GM18868 (cell line): ENCODE data around the gene STON2.

Experiments used
- ATAC-seq: cut with Tn5 transposase; IDR thresholded peaks from one replicate; pipeline ENCODE4 v1.9.1; 2021; ENCODE audit warnings: mild to moderate bottlenecking, moderate library complexity; ENCODE audit not compliant: unreplicated experiment

The STON2 gene

DNA sequence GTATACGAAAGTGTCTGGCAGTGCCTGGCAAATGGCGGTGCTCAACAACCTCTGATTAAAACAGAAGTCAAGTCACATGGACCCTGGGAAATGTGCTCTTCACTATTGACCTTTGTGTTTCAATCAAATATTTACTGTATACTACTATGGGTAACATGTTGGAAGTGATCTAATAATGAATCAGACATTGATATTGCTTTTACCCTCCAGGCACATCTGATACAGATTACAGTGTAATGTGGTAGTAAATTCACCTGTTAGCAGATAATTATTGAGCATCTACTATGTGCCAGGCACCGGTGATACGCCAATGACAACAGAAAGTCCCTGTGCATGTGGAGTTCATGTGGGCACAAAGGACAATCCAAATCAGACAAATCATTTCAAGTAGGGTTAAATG is 63.1 kb downstream of the STON2 start:
- ATAC-seq: no peak

DNA sequence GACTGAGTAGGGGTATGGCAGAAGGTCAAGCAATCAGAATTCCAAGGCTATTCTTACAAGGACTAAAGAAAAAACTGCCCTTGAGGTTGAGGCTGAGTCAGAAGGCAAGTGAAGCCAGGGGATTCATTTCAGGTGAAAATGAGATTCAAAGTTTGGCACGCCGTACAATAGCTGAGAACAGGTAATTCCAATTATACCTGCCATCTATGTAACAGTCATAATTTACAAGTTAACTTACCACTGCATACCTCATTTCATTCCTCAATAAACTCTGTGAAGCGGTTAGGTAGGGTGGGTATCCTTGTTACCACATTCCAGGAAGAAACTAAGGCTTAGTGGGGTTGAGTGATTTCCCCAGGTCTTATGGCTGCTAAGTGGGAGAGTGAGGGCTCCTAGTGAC is 64.1 kb downstream of the STON2 start:
- no peak for ATAC-seq

GRCh38 chr14:81332725-81333124 is 67.4 kb downstream of the STON2 start:
- ATAC-seq: no peak

- no peak for ATAC-seq
These were observed 68.7 kb downstream of the STON2 start for GRCh38 chr14:81331229-81332021.

- no peak for ATAC-seq
These were observed 69.5 kb downstream of the STON2 start for GRCh38 chr14:81330619-81331122.

- ATAC-seq: no peak
These were observed 70.3 kb downstream of the STON2 start for GRCh38 chr14:81329640-81330381.

- no peak for ATAC-seq
These were observed 73.7 kb downstream of the STON2 start for GRCh38 chr14:81326451-81326850.

- no peak for ATAC-seq
These were observed 76.1 kb downstream of the STON2 start for GRCh38 chr14:81324011-81324410.

DNA sequence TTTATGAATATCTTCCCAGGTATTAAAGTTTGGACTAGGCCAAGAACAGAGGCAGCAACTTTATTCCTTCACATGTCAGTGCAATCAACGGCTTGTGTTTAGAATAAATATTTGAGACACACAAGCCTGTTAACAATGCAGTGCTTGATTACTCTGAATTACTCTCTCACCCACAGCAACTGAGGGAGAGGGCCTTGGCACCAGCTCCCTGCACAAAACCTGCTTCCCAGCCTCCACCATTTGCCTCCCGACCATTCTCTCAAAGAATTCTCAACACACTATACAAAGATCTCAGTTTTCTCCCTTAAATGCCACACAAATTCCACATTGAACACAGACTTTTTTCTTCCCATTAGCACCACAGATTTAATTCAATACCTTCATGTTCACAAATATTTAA is 77.0 kb downstream of the STON2 start:
- ATAC-seq: no peak

- no peak for ATAC-seq
These were observed 80.2 kb downstream of the STON2 start for GRCh38 chr14:81319946-81320345.

DNA sequence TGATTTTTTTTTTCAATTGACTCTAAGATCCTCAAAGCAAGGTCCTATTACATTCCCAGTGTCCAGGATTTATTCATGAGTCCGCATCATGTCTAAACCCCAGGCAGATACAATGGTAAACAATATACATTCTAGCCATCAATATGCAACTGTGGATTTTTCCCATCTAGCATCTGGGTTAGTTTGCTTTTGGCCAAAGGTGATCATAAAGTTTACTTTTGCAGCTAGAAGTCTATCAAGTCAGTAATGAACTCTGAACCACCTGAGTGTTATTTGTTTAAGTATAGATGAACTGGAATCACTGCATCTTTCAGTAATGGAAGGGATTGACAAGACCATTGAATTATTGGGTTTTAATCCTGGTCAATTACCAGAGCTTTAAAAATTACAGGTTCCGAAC is 80.8 kb downstream of the STON2 start:
- no peak for ATAC-seq

DNA sequence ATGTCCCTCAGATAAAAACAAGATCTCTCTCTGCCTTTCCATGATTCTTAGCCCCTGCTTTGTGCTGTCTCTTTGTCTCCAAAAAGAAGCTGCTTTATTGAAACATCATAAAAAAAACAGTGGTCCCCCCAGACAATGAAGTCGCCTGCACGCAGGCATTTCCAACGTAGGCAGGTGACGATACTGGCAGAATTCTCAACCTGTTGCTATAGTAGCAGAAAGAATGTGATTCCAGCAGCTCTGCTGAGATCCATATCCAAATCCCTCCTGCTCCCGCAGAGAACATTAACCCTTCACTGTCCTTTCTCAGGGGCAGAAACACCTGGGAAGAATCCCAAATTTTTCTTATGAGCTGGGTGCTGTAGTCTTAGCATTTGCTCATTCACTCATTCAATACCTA is 84.8 kb downstream of the STON2 start:
- ATAC-seq: no peak

- ATAC-seq: no peak
These were observed 85.5 kb downstream of the STON2 start for GRCh38 chr14:81314443-81315175.

DNA sequence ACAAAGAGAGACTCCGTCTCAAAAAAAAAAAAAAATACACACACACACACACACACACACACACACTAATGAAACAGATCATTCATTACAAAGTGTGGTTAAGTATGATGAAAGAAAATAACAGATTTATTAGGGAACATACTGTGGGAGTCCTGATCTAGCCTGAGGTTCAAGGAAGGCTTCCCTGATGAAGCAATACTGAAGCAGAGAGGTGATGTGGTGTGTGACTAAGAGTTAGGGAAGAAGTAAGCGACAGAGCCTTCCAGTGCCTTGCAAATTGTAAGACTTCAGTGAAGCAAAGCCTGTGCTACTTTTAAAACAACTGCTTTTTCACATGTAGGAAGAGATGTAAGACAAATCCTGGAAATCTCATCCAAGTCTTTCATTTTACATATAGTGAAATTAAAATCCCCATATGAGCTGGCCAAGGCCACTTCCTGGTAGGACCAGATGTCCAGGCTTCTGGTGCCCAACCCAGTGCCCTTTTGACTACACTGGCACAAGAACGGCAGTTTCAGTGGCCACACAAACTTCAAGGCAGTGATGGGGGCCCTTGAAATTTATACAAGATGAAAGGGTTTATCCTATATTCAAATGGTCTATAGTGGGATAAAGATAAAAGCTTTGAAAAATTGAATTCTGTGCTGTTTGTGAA is 86.2 kb downstream of the STON2 start:
- no peak for ATAC-seq

DNA sequence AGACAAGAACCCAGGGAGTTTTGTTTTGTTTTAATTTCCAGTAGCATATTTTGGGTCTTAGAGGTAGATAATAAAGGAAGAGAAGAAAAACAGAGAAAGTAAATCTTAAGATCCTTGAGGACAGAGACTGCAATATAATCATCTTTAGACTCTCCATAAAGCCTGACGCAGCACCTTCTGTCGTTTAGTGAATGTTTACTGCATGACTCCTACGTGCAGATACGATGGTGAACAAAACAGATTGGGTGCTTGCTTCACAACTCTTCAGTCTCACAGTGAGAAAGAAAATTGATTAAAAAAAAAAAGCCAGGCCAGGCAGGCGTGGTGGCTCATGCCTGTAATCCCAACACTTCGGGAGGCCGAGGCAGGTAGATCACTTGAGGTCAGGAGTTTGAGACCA is 86.9 kb downstream of the STON2 start:
- ATAC-seq: no peak

DNA sequence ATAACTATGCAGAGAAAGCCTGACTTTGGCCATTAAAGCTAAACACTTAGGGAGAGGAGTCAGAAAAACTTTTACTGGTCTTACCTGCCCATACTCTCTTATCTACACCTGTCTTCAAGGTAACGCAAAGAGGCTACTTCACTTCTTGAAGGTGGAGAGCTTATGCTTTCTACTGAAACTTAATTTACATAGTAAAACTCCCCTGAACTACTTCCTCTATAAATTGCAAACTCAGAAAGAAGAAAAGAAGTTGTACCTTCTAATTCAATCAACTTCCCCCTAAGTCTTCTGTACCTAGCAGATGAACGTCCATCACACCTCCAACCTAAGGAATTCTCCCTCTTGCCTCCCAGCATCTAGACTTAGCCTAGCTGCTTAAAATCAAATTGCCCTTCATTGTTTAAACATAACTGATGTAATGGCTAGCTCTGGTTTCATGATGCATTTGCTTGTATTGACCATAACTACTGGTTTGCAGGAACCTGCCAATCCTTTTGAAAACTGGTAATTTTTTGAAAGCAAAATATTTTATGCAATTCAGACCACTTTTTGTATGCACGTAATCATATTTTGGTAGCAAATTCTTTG is 87.7 kb downstream of the STON2 start:
- no peak for ATAC-seq

DNA sequence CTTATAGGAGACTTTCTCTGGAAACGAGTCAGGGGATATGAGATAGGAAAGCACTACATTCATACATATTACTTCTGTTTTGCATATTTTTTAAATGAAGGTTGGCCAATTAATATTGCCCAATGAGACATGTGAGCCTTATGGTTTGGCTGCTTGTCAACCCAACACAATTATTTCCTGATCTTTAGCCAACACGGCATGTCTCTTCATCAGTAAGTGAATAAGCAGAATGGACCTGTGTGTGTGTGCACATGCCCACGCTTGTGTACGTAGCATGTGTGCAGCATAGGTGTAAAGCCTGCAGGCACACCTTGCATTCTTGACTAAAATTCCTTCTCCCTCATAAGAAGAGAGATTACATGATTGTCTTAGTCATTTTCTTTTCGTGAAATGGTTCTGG is 88.3 kb downstream of the STON2 start:
- ATAC-seq: no peak

DNA sequence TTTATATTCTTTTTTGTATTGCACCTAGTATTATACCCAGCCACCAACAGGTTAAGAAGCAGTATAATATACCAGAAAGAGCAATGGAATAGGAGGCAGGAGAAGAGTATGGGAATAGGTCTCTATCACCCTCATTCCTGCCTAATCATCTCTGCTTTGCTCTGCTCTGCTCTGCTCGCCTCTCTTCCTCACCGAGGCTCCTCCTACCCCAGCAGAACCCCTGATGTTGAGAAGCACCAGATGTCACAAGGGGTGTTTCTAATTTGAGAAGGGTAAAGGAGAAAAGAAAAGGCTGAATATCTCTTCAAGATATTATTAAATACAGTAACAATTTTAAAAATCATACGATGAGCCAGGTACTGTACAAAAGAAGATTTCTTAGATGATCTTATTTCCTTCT is 89.0 kb downstream of the STON2 start:
- ATAC-seq: no peak

DNA sequence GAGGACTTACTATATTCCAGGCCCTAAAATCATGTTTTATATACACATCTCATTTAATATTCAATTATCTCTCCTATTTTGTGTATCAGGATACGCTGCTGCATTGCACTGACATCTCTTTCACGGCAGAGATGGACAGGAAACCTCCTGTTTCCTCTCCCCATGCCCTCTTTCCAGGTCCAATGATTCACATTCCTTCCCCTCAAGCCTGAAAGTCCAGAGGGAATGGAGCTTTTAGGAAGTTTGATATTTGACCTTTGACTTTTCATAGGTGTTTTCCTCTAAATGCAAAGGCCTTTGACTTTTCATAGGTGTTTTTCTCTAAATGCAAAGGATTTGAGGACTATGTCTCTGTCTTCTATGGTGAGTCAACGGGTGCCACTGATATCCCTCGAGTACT is 89.5 kb downstream of the STON2 start:
- no peak for ATAC-seq

GRCh38 chr14:81309511-81309910 is 90.6 kb downstream of the STON2 start:
- no peak for ATAC-seq

GRCh38 chr14:81305743-81306142 is 94.4 kb downstream of the STON2 start:
- ATAC-seq: peak; percentile 27
